ENCODE data around the gene REXO4. TPM values are rescaled to one million over a fixed set of nuclear protein-coding genes. Genes with fewer than 3 reads are reported as not detected.

Gene REXO4
- total and polyA plus RNA-seq, 7 donors = 13.2 to 25.9 (median 18.3) TPM

DNA sequence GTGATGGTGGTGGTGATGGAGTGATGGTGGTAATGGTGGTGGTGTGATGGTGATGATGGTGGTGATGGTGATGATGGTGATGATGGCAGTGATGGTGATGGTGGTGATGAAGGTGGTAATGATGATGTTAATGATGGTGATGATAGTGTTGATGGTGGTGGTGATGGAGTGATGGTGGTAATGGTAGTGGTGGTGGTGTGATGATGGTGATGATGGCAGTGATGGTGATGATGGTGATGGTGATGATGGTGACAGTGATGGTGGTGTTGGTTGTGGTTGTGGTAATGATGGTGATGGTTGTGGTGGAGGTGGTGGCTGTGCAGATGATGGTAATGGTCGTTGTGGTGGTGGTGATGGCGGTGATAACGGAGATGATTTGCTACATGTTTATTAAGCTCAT, 34.4 kb downstream of the REXO4 start:
- intact Hi-C loops (cut with DNase I) = no loop called here
- Histone ChIP-seq H3K4me1 (no peaks in the 10 kb centered on the region), H3K27ac (no peak overlapping the region), H3K27me3 (no peaks in the 10 kb centered on the region), H3K9me3 (no peaks in the 10 kb centered on the region), H3K36me3 (no peaks in the 10 kb centered on the region), H3K4me3 (no peak overlapping the region)
- DNase-seq = no peak
- 94 to 96% methylated on average over 3 of the region's 3 CpGs for WGBS, 2 donors
- no peak for TF ChIP-seq EP300 (IDR thresholded peaks at IDR 0.05)
- TF ChIP-seq CTCF (IDR thresholded peaks at IDR 0.05) = no peak

GRCh38 chr9:133382507-133383141, 35.2 kb downstream of the REXO4 start:
- H3K36me3 ChIP-seq = no peaks in the 10 kb centered on the region
- H3K4me3 ChIP-seq = no peak overlapping the region
- intact Hi-C loops (cut with DNase I) = no loop called here
- TF ChIP-seq POLR2AphosphoS5 (IDR thresholded peaks at IDR 0.05) (no peak), POLR2A (IDR thresholded peaks at IDR 0.05) (no peak), CTCF (IDR thresholded peaks at IDR 0.05) (no peak), EP300 (IDR thresholded peaks at IDR 0.05) (no peak)
- no peaks in the 10 kb centered on the region for H3K9me3 ChIP-seq
- no peak for DNase-seq
- 82 to 93% methylated on average over 4 of the region's 4 CpGs for WGBS, 2 donors
- H3K27me3 ChIP-seq = no peaks in the 10 kb centered on the region
- H3K4me1 ChIP-seq = no peaks in the 10 kb centered on the region
- no peak overlapping the region for H3K27ac ChIP-seq

- no peak overlapping the region for H3K27ac ChIP-seq
- 81 to 87% methylated on average over 4 of the region's 4 CpGs for WGBS, 2 donors
- DNase-seq = no peak
- no peaks in the 10 kb centered on the region for H3K27me3 ChIP-seq
- H3K36me3 ChIP-seq = no peaks in the 10 kb centered on the region
- no peak for TF ChIP-seq CTCF (IDR thresholded peaks at IDR 0.05)
- TF ChIP-seq EP300 (IDR thresholded peaks at IDR 0.05) = no peak
- no peak for TF ChIP-seq POLR2A (IDR thresholded peaks at IDR 0.05)
- no peak for TF ChIP-seq POLR2AphosphoS5 (IDR thresholded peaks at IDR 0.05)
- no peaks in the 10 kb centered on the region for H3K9me3 ChIP-seq
- intact Hi-C loops (cut with DNase I) = no loop called here
- H3K4me3 ChIP-seq = no peak overlapping the region
- H3K4me1 ChIP-seq = peaks cover 0 to 11% (median 6%) of the 10 kb centered on the region in 4 donors
Measured at GRCh38 chr9:133380734-133381133, 37.1 kb downstream of the REXO4 start.

- no peaks in the 10 kb centered on the region for H3K9me3 ChIP-seq
- H3K27me3 ChIP-seq = no peaks in the 10 kb centered on the region
- intact Hi-C loops (cut with DNase I) = loop anchor here (5.0 kb wide), 1 partner anchor 38 kb away; the partner anchor contains the start of gene REXO4
- TF ChIP-seq POLR2A (IDR thresholded peaks at IDR 0.05) (no peak), CTCF (IDR thresholded peaks at IDR 0.05) (no peak), POLR2AphosphoS5 (IDR thresholded peaks at IDR 0.05) (no peak), EP300 (IDR thresholded peaks at IDR 0.05) (no peak)
- H3K36me3 ChIP-seq = no peaks in the 10 kb centered on the region
- DNase-seq = no peak
- H3K4me3 ChIP-seq = no peak overlapping the region
- WGBS, 2 donors = 93 to 96% methylated on average over 14 of the region's 14 CpGs
- peaks cover 0 to 22% (median 14%) of the 10 kb centered on the region in 4 donors for H3K4me1 ChIP-seq
- no peak overlapping the region for H3K27ac ChIP-seq
Measured at GRCh38 chr9:133379153-133380086, 38.4 kb downstream of the REXO4 start.

All from sigmoid colon (tissue), 7 donors.